Panc1 (cell line): ENCODE data around the gene PKD1.

Experiments
- POLR2AphosphoS5 ChIP-seq: IDR thresholded peaks from 2 replicates; pipeline ENCODE4 v1.6.1; 2012; ENCODE audit warnings: mild to moderate bottlenecking, low read depth, low read length, moderate library complexity
- TF ChIP-seq, protein P1 (sequence below): fragments of 450-650 bp; IDR thresholded peaks from 2 replicates; pipeline ENCODE4 v1.5.1; 2017; ENCODE audit warnings: mild to moderate bottlenecking
- TF ChIP-seq, protein P2 (sequence below), 2 experiments: IDR thresholded peaks; 2 replicates each; pipeline ENCODE4 v1.6.1; 2011 to 2012; ENCODE audit warnings: low read depth in 2 of 2, control low read depth in 1 of 2, low read length in 1 of 2, mild to moderate bottlenecking in 1 of 2, moderate library complexity in 1 of 2; ENCODE audit not compliant: insufficient read depth in 1 of 2

DNA sequence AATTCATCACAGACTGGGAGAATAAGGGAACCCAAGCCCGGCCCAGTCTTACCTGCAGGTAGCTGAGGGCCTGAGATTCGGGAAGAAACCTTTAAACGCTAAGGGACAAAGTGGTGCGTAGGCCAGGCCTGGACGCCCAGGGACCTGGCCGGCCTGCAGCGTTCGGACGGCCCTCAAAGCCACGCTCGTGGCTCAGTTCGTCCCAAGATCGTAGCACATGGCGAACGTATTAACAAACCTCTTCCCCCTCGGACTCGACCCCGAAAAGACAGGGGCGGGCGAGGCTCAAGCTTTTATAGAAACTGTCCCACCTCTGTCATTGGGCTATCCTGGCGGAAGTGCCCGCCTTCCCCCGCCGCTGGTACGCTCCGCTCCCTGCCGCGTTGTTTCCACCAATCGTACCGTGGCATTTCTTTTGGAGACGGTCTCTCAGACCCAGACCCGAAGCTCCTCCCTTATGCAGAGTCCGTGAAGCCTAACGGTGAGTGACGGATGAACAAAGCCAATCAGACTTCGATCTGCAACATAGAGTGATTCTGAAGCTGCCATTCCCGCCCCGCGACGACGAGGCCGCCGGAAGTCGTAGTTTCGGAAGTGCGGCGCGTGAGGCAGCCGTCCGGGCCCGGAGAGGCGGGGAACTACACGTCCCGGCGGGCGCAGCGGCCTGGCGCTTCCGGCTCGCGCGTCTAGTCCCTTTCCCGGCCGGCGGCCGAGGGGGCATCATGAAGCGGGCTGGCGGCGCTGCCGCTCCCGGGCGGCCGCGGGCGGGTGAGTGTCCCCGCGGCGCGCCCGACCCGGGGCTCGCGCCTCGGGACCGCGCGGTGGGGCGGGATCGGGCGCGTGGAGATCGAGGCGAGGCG is 19.6 kb upstream of the PKD1 start, which contains the start of gene TRAF7:
- TF ChIP-seq, protein P1, sequence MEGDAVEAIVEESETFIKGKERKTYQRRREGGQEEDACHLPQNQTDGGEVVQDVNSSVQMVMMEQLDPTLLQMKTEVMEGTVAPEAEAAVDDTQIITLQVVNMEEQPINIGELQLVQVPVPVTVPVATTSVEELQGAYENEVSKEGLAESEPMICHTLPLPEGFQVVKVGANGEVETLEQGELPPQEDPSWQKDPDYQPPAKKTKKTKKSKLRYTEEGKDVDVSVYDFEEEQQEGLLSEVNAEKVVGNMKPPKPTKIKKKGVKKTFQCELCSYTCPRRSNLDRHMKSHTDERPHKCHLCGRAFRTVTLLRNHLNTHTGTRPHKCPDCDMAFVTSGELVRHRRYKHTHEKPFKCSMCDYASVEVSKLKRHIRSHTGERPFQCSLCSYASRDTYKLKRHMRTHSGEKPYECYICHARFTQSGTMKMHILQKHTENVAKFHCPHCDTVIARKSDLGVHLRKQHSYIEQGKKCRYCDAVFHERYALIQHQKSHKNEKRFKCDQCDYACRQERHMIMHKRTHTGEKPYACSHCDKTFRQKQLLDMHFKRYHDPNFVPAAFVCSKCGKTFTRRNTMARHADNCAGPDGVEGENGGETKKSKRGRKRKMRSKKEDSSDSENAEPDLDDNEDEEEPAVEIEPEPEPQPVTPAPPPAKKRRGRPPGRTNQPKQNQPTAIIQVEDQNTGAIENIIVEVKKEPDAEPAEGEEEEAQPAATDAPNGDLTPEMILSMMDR, result no peak
- TF ChIP-seq, protein P2, sequence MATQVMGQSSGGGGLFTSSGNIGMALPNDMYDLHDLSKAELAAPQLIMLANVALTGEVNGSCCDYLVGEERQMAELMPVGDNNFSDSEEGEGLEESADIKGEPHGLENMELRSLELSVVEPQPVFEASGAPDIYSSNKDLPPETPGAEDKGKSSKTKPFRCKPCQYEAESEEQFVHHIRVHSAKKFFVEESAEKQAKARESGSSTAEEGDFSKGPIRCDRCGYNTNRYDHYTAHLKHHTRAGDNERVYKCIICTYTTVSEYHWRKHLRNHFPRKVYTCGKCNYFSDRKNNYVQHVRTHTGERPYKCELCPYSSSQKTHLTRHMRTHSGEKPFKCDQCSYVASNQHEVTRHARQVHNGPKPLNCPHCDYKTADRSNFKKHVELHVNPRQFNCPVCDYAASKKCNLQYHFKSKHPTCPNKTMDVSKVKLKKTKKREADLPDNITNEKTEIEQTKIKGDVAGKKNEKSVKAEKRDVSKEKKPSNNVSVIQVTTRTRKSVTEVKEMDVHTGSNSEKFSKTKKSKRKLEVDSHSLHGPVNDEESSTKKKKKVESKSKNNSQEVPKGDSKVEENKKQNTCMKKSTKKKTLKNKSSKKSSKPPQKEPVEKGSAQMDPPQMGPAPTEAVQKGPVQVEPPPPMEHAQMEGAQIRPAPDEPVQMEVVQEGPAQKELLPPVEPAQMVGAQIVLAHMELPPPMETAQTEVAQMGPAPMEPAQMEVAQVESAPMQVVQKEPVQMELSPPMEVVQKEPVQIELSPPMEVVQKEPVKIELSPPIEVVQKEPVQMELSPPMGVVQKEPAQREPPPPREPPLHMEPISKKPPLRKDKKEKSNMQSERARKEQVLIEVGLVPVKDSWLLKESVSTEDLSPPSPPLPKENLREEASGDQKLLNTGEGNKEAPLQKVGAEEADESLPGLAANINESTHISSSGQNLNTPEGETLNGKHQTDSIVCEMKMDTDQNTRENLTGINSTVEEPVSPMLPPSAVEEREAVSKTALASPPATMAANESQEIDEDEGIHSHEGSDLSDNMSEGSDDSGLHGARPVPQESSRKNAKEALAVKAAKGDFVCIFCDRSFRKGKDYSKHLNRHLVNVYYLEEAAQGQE (IDR thresholded peaks at IDR 0.05; ENCODE audit: insufficient read depth in 1 of 2, low read depth in 2 of 2, low read length in 1 of 2), result no peak
- peak; percentile 100 for TF ChIP-seq POLR2AphosphoS5
